Panc1 (cell line): ENCODE data around the gene FGGY.

Experiments used
- CTCF ChIP-seq: fragments of 450-650 bp; IDR thresholded peaks from 2 replicates; pipeline ENCODE4 v1.5.1; 2017; ENCODE audit warnings: mild to moderate bottlenecking
- POLR2AphosphoS5 ChIP-seq: IDR thresholded peaks from 2 replicates; pipeline ENCODE4 v1.6.1; 2012; ENCODE audit warnings: mild to moderate bottlenecking, low read depth, low read length, moderate library complexity
- REST ChIP-seq, 2 experiments: IDR thresholded peaks; 2 replicates each; pipeline ENCODE4 v1.6.1; 2011 to 2012; ENCODE audit warnings: low read depth in 2 of 2, control low read depth in 1 of 2, low read length in 1 of 2, mild to moderate bottlenecking in 1 of 2, moderate library complexity in 1 of 2; ENCODE audit not compliant: insufficient read depth in 1 of 2
- SIN3A ChIP-seq: IDR thresholded peaks from 2 replicates; pipeline ENCODE4 v1.6.1; 2012; ENCODE audit warnings: low read depth, mild to moderate bottlenecking, low read length, moderate library complexity, borderline replicate concordance; ENCODE audit not compliant: insufficient read depth
- TCF7L2 ChIP-seq: IDR thresholded peaks from 2 replicates; pipeline ENCODE4 v1.6.1; 2011; ENCODE audit warnings: mild to moderate bottlenecking, low read depth, low read length, inconsistent platforms

- TF ChIP-seq CTCF, result no peak
- TF ChIP-seq POLR2AphosphoS5, result no peak
- no peak for TF ChIP-seq SIN3A
- no peak for TF ChIP-seq REST (IDR thresholded peaks at IDR 0.05; ENCODE audit: insufficient read depth in 1 of 2, low read depth in 2 of 2, low read length in 1 of 2)
- TF ChIP-seq TCF7L2, result no peak
Measured at GRCh38 chr1:59487335-59488031, 190.6 kb downstream of the FGGY start.
